ENCODE results near the gene FAM131B. TPM values are rescaled to one million over a fixed set of nuclear protein-coding genes. Genes with fewer than 3 reads are reported as not detected.

The FAM131B gene
- total and polyA plus RNA-seq, 9 of the 15 experiments (the other 6 are each of a cell fraction or from before 2014, with no cell fraction given): 0.03 to 0.04 TPM; not detected in 7

- TF ChIP-seq PHF8 (IDR thresholded peaks at IDR 0.05; ENCODE audit: borderline replicate concordance, low read length): no peak
- TF ChIP-seq ZNF134 (CRISPR knock-in tag; conservative IDR thresholded peaks at IDR 0.05): no peak
- TF ChIP-seq VEZF1 (CRISPR knock-in tag; IDR thresholded peaks at IDR 0.05): no peak
- TF ChIP-seq PHF20 (IDR thresholded peaks at IDR 0.05; ENCODE audit: partially characterized antibody): peak; percentile 56
- TF ChIP-seq RHOXF2B (CRISPR knock-in tag; conservative IDR thresholded peaks at IDR 0.05): no peak
- no peak for TF ChIP-seq PTBP1 (IDR thresholded peaks at IDR 0.05; ENCODE audit: low read depth, low read length)
- no peak for TF ChIP-seq ZNF589 (CRISPR knock-in tag; IDR thresholded peaks at IDR 0.05; ENCODE audit: low read depth)
- TF ChIP-seq, protein P1, sequence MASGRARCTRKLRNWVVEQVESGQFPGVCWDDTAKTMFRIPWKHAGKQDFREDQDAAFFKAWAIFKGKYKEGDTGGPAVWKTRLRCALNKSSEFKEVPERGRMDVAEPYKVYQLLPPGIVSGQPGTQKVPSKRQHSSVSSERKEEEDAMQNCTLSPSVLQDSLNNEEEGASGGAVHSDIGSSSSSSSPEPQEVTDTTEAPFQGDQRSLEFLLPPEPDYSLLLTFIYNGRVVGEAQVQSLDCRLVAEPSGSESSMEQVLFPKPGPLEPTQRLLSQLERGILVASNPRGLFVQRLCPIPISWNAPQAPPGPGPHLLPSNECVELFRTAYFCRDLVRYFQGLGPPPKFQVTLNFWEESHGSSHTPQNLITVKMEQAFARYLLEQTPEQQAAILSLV (tag; IDR thresholded peaks at IDR 0.05): peak; percentile 58; the same call in 1 of the 2 replicates
- TF ChIP-seq HNRNPUL1 (IDR thresholded peaks at IDR 0.05; ENCODE audit: low read length): no peak
- no peak for TF ChIP-seq FOXK1 (CRISPR knock-in tag; IDR thresholded peaks at IDR 0.05; ENCODE audit: borderline replicate concordance)
- TF ChIP-seq SUPT5H (IDR thresholded peaks at IDR 0.05): peak; percentile 55
- TF ChIP-seq THRAP3 (IDR thresholded peaks at IDR 0.05; ENCODE audit: borderline replicate concordance): 0 out of 2 replicates have a peak, but pooled peaks have one; percentile 19
- no peak for TF ChIP-seq RAD51 (IDR thresholded peaks at IDR 0.05; ENCODE audit: borderline replicate concordance, low read depth)
- TF ChIP-seq, protein P2, sequence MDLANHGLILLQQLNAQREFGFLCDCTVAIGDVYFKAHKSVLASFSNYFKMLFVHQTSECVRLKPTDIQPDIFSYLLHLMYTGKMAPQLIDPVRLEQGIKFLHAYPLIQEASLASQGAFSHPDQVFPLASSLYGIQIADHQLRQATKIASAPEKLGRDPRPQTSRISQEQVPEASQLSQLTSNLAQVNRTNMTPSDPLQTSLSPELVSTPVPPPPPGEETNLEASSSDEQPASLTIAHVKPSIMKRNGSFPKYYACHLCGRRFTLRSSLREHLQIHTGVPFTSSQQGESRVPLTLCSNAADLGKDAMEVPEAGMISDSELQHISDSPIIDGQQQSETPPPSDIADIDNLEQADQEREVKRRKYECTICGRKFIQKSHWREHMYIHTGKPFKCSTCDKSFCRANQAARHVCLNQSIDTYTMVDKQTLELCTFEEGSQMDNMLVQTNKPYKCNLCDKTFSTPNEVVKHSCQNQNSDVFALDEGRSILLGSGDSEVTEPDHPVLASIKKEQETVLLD (IDR thresholded peaks at IDR 0.05): no peak
- 0 out of 4 replicates have a peak, but pooled peaks have one; percentile 38 to 43 for TF ChIP-seq MLLT1 (IDR thresholded peaks at IDR 0.05)
- no peak for TF ChIP-seq ZNF212 (CRISPR knock-in tag; IDR thresholded peaks at IDR 0.05)
- peak; percentile 85 for TF ChIP-seq OTX1 (CRISPR knock-in tag; IDR thresholded peaks at IDR 0.05)
- TF ChIP-seq, protein P3, sequence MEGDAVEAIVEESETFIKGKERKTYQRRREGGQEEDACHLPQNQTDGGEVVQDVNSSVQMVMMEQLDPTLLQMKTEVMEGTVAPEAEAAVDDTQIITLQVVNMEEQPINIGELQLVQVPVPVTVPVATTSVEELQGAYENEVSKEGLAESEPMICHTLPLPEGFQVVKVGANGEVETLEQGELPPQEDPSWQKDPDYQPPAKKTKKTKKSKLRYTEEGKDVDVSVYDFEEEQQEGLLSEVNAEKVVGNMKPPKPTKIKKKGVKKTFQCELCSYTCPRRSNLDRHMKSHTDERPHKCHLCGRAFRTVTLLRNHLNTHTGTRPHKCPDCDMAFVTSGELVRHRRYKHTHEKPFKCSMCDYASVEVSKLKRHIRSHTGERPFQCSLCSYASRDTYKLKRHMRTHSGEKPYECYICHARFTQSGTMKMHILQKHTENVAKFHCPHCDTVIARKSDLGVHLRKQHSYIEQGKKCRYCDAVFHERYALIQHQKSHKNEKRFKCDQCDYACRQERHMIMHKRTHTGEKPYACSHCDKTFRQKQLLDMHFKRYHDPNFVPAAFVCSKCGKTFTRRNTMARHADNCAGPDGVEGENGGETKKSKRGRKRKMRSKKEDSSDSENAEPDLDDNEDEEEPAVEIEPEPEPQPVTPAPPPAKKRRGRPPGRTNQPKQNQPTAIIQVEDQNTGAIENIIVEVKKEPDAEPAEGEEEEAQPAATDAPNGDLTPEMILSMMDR (IDR thresholded peaks at IDR 0.05 in 2 of 3, conservative IDR thresholded peaks at IDR 0.05 in 1 of 3; ENCODE audit: insufficient read depth in 2 of 3, low read depth in 1 of 3, low read length in 3 of 3): no peak
- TF ChIP-seq, protein P4, sequence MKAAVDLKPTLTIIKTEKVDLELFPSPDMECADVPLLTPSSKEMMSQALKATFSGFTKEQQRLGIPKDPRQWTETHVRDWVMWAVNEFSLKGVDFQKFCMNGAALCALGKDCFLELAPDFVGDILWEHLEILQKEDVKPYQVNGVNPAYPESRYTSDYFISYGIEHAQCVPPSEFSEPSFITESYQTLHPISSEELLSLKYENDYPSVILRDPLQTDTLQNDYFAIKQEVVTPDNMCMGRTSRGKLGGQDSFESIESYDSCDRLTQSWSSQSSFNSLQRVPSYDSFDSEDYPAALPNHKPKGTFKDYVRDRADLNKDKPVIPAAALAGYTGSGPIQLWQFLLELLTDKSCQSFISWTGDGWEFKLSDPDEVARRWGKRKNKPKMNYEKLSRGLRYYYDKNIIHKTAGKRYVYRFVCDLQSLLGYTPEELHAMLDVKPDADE (conservative IDR thresholded peaks at IDR 0.05; ENCODE audit: control insufficient read depth, low read depth, low read length): no peak
These were observed 22.4 kb upstream of the FAM131B start (continued) for GRCh38 chr7:143384661-143385631.
